Activated T-cell treated with anti-CD3 and anti-CD28 coated beads, Interleukin-2, amount 50 U/mL, for 48 hours (primary cell): ENCODE results near the gene KRT28.
"Not testable (repeated sequence)": the region's sequence is repeated elsewhere in the genome, so short reads cannot be mapped to it uniquely, and the experiment has no call there.

Experiments
- DNase-seq, 2 experiments: peaks; one replicate each; pipeline ENCODE4 v3.0.0-alpha.2; 2020

KRT28 gene

DNA sequence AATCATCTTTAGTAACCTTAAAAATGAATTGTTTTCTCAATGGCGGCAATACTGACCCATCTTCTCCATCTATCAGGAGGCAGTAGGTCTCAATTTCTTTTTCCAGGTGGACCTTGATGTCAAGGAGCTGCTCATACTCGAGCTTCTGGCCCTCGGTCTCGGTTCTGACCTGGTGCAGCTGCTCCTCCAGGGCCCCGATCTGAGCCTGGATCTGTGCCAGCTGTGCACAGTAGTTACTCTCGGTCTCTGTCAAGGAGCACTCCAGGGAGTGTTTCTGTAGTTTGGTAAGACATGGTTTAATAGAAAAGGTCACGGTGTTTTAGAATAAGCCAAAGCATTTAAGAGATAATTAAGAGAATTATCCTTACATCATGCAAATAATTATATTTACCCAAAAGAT lies 22.3 kb downstream of the KRT28 start:
- no peak for DNase-seq

DNA sequence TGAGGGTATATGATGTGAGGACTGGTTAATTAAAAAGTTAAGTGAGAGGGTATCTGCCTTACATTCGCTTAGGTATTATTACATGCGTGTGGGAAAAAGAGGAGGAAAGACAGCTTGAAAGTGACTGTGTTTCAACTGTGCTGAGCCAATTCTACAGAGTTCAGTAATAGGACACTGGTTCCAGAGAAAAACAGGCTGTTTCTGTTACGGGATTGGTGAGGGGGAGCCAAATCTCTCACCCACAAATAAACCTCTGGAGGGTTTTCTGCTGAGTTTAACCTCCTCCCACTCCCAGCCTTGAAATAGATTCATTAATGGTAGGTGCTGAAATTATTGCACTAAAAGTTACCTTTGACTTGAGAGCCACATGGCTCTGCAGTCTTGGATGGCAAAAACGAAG lies 23.8 kb downstream of the KRT28 start:
- no peak for DNase-seq

DNA sequence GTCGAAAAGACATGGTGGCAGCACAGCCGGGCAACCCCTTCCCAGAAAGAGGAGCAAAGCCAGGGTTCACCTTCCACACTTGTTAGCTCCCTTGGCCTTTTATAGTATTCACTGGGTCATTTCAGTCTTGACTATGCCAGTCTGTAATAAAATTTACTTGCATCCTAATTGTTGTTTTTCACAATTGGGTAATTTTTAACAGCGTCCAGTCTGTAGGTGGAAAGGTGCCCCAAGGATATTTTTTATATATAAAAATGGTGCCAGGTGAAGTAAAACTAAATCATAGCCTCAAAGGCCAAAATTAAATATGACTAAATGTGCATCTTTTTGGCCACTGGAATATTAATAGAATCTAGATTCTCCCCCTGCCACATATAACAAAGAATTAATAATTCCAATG lies 27.7 kb downstream of the KRT28 start, which contains the start of gene KRT26:
KRT26 (minus strand) TSS at position 101 of the 400 bp plus-strand sequence; CDS start at position 13, 88 bp downstream.
- DNase-seq, result no peak

DNA sequence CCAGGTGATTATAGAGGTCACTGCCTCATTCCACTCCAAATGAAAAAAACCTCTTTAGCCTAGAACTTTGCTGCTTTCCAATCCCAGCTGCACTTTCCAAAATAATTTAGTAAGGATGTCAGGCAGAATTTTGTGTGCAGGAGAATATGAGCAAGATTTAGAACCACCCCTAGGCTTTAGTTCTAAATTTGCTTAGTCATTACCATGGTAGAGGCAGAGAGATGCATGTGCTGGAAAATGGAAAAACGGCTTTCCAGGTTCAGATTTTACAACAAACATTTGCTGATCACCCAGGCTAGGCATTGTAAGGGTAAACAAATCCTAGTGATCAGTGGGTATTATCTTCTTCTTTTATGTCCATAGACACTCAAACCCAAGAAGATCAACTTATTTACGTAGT lies 34.1 kb downstream of the KRT28 start:
- no peak for DNase-seq

DNA sequence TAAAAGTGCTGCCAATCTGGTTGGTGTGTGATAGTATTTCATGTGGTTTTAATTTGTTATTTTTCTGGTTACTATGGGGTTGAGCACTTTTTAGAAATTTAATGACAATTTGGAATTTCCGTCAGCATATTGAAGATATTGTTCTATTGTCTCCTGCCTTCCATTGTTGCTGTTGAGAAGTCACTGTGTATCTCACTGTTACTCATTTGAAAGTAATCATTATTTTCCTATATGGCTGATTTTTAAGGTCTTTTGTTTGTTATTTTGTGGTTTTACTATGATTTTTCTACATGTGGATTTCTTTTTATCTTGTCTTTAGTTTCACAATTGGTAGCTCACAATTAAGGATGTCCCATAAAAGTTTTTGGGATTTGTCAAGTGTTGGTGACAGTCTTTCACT lies 36.0 kb downstream of the KRT28 start:
- no peak for DNase-seq

DNA sequence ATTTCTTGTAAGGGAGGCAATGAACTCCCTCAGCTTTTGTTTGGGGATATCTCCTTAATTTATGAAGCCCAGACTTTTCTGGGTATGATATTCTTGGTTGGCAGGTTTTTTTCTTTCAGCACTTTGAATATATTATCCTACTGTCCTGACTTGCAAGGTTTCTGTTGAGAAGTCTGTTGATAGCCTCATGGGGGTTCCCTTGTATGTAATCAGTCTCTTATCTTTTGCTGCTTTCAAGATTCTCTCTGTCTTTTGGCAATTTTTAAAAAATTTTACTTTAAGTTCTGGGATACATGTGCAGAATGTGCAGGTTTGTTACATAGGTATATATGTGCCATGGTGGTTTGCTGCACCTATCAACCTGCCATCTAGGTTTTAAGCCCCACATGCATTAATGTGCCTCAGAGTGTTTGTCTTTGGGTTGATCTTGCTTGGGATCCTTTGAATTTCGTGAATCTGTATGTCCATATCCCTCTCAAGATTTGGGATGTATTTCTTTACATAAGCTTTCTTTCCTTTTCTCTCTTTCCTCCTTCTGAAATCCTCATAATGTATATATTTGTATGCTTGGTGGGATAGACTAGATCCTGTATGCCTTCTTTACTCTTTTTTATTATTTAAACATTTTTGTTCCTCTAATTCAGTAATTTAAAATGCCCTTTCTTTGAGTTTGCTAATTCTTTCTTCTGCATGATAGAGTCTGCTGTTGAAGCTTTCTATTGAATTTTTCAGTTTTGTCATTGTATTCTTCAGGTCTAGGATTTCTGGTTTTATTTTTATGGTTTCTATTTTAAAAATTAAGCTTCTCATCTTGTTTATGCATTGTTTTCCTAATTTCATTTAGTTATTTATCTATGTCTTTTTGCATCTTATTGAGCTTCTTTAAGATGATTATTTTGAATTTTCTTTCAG lies 39.4 kb downstream of the KRT28 start:
- no peak for DNase-seq

DNA sequence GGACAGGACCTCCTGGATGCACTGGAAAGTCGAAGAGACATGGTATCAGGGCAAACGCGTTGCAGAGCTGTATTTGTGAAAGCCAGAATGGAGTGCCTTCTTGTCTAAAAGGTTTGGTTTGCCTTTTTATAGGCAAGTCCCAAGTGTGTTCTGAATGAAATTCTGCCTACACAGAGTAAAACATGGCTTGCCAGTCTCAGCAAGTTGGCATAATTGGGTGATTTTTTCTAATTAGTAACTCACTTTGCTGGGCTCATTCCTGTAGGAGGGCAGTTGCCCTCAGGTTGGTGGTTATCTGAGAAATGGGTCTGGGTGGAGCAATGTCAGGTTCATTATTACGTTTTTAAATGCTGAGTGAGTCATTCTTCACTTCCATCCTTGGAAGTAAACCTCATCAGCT lies 44.5 kb downstream of the KRT28 start, which contains the start of gene KRT25:
KRT25 (minus strand) TSS at position 101 of the 400 bp plus-strand sequence; CDS start at position 41, 60 bp downstream.
- DNase-seq, result no peak

DNA sequence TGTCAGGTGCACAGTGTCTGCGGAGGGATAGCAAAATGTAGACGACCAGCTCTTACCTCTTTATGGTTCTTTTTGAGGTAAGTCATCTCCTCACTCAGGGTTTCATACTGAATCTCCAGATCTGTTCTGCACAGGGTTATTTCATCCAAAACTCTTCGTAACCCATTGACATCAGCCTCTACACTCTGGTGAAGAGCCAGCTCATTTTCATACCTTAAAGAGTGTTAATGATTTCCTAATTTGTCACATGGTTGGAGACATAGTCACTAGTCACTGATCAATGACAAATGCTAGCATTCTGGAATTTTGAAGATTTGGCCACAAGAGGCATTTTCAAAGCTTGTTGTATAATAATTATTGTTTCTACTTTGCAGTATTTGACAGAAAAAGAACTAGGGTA lies 46.0 kb downstream of the KRT28 start:
- DNase-seq, result no peak

DNA sequence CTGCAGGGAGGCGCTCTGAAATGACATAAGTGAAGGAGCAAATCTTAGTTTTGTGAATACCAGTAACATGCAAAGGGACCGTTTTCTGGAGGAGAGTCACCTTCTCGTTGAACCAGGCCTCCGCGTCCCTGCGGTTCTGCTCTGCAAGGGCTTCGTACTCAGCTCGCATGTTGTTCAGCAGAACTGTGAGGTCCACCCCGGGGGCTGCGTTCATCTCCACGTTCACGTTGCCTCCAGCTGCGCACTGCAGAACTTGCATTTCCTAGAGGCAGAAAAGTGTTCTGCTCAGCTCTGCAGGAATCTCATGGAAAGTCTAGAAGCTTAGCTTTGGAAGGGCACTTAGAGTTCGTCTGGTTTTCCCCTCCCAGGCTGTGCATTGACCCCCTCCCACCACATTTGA lies 48.7 kb downstream of the KRT28 start:
- DNase-seq, result no peak

DNA sequence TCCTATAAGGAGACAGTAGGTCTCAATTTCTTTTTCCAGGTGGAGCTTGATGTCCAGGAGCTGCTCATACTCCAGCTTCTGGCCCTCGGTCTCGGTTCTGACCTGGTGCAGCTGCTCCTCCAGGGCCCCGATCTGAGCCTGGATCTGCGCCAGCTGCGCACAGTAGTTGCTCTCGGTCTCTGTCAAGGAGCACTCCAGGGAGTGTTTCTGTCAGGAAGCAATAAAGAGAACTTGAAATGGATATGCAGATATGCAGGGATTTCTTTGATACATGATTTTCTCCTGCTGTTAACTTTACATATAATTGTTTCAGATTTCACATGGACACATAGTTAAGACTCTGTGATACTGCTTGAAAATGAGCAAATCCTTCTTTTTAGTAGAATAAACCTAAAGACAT lies 49.4 kb downstream of the KRT28 start:
- no peak for DNase-seq

DNA sequence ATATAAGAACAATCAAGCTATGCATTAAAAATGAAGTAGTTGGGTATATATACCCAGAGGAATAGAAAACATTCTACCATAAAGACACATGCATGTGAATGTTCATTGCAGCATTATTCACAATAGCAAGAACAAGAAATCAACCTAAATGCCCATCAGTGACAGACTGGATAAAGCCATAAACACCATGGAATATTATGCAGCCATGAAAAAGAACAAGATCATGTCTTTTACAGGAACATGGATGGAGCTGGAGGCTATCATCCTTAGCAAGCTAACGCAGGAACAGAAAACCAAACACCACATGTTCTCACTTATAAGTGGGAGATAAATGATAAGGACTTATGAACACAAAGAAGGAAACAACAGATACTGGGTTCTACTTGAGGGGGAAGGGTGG lies 51.1 kb downstream of the KRT28 start:
- DNase-seq, result not testable (repeated sequence)
